Stomach (tissue), 4 donors: Measurements from ENCODE around the gene LRRC63.

Experiments
- EP300 ChIP-seq: sonication (generic); formaldehyde crosslinking; IDR thresholded peaks from one replicate; pipeline ENCODE4 v1.6.1; 2017; ENCODE audit warnings: antibody characterized with exemption
- POLR2A ChIP-seq, 4 donors: fragments of 450-650 bp; IDR thresholded peaks; one replicate each; pipeline ENCODE4 v1.6.1; 2016; ENCODE audit warnings: antibody characterized with exemption in 4 of 4, control low read depth in 2 of 4, mild to moderate bottlenecking in 1 of 4, moderate library complexity in 1 of 4
- TF ChIP-seq, protein P1 (sequence below), 7 experiments: fragments of 450-650 bp in 4 of 7; fragments of 200-600 bp in 3 of 7; sonication (generic) in 3 of 7; IDR thresholded peaks; one replicate each; pipeline ENCODE4 v1.5.1; 2016 to 2019; ENCODE audit warnings: antibody characterized with exemption in 7 of 7, control low read depth in 2 of 7, mild to moderate bottlenecking in 1 of 7

DNA sequence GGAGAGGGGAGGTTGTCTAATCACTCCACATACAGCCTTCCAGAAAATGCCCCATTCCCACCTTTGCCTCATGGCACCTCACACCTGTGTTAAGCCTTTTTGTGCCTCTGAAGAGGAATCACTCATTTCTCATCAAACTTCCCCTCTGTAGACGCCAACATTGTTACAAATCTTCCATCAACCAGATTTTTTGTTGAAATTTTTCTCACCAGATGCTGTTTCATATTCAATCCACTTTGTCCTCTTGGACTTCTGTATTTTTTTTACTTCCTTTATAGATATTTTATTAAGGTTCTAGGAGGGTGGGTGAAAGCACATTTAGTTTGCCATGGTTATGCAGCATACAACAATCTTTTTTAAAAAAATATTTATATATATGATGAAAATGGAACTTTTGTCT is 101.3 kb downstream of the LRRC63 start:
- TF ChIP-seq, protein P1, sequence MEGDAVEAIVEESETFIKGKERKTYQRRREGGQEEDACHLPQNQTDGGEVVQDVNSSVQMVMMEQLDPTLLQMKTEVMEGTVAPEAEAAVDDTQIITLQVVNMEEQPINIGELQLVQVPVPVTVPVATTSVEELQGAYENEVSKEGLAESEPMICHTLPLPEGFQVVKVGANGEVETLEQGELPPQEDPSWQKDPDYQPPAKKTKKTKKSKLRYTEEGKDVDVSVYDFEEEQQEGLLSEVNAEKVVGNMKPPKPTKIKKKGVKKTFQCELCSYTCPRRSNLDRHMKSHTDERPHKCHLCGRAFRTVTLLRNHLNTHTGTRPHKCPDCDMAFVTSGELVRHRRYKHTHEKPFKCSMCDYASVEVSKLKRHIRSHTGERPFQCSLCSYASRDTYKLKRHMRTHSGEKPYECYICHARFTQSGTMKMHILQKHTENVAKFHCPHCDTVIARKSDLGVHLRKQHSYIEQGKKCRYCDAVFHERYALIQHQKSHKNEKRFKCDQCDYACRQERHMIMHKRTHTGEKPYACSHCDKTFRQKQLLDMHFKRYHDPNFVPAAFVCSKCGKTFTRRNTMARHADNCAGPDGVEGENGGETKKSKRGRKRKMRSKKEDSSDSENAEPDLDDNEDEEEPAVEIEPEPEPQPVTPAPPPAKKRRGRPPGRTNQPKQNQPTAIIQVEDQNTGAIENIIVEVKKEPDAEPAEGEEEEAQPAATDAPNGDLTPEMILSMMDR (IDR thresholded peaks at IDR 0.05): no peak
- TF ChIP-seq POLR2A (IDR thresholded peaks at IDR 0.05) (no peak), EP300 (no peak)
